NCI-H2196 treated with DMSO at 0.1 percent for 48 hours (cell line): ENCODE measurements around the gene AGBL4.

Experiments used
- DNase-seq: peaks from one replicate; lab custom pipeline; 2025; ENCODE audit not compliant: unreplicated experiment; lab: John Stamatoyannopoulos, UW

AGBL4 gene

DNA sequence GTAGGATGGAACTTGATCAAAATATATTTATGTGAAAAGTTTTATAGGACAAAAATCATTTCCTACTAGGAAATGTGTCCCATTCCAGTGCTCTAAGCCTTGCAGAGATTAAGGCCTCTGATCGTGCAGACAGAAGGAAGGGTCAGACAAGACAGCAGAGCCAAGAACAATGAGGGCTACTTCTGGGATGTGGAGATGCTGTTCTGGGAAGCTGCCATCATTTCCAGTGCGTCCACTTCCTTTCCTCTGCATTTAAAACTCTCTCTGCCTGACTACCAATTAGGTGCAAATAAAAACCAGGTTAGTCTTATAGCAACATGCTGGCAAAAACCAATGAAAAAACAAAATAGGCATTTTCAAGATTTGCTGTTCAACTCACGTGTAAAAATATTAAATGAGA, 1283.1 kb downstream of the AGBL4 start:
- no peak for DNase-seq

DNA sequence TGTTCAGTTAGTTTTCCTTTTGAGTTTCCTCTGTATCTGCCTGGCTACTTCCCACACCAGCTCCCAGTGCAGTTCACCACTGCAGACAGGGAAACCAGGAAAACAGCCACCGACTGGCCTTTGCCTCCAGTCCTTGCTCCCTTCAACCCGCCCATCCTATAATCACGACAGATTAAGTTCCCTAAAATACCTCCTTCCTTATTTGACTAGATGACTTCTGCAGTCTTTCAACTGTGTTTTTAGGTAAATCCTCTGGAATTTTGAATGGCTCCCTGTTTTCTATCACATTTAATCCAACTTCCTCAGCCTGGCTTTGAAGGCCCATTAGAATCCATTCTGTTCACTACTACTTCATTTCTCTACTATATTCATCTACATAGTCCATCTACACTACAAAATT, 1284.7 kb downstream of the AGBL4 start:
- no peak for DNase-seq

DNA sequence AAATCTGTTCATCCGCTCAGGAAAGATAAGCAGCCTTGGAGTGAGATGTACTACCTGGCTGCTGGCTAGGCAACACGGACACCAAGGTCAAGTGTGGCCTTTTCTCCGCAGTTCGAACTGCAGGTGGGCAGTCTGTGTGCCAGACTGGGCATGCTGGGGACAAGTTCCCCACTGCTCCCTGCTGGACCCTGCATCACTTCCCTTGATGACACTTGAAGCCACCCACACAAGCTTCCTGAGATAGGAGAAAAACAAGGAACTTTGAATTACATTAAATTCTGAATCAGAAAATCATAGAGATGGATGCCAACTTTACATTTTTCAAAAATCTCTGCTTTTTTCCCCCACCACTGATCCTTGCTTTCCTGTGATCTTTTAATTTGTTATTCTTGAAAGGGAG, 1285.4 kb downstream of the AGBL4 start:
- DNase-seq: no peak

DNA sequence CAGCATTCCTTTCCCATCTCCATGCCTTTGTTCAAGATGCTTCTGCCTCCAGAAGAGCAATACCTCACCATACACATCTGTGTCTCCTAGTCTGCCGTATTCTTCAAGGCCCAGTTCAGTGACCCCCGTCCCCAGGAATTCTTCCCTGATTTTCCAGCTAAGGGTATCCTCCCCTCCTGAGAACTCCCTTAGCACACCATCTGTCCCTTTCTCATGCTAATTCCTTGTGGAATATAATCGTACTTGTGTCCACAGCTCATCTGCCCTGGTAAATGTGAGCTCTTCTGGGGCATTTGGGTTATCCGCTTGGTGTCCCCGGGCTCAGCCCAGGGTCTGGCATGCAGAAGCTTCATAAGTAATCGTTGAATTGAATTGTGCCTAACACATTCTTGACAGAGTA, 1288.0 kb downstream of the AGBL4 start:
- no peak for DNase-seq

DNA sequence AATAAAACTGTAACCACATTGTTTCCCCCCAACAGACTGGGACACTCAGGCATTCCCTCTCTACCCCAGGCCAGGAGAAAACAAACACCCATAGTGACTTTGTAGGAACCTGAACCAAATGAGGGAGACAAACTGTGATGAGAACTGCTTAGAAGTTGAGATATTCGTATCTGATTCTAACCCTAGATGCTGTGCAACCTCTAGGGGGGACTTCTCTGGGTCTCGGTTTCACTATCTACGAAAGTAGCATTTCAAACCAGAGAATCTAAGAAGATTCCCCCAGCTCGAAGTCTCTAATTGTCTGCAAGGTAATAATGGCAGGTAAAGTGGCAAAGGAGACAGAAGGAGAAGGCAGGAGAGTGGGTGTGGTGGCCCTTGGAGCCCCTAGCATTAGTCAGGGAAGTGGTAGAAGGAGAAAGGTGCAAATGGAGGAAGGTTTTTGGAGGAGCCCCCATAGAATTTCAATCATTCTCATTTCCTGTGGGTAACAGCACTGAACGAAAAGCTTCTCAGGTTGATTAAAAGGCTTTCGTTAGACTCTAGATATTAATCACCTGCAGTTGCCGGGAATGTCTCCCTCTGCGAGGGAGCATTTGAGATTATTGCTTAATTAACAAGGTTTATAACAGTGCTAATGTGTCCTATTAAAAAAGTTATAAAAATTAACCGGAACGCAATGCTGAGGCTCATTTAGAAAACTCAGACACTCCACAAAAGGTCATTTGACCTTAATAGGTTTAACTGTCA, 1293.4 kb downstream of the AGBL4 start:
- no peak for DNase-seq

DNA sequence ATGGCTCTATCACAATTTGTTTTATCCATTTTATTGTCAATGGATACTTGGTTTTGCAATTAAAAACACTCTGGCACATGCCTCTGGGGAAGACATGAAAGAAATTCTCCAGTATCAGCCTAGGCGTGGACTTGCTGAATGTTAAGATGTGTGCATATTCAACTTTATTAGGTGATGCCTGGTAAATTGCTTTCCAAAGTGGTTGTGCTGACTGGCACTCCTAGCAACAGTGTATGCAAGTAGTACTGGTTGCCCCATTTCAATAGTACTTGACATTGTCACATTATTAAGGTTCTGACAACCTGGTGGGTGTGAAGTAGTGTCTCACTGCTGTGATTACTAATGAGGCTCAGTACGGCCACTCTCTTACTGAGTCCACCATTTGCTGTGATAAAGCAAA, 1295.2 kb downstream of the AGBL4 start:
- DNase-seq: no peak

DNA sequence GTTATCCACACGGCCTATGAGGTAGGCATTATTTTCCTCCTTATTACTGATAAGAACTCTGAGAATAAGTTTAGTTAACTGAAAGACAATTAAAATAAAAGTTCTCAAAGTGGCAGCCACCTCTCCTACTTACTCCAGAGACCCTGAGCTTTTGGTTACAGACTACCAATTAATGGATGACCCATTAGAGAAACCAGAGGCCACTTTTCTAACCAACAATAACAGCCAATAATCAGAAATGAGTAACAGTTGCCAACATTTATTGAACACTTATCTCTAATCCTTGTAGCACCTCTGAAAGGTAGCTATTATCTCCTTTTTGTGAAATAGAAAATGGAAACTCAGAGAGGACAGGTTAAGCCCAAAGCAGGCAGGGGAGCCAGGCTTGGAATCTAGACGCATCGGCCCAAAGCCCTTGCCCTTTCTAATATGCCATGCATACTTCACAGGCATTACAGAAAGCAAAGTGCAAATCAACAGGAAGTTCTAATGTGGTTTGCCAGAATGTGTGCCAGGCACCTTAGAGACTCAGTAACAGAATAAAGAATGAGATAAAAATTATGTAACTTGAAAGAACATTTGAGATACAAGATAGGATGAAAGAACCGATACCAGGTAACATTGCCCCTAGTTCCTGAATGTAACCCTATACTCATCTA, 1297.1 kb downstream of the AGBL4 start:
- no peak for DNase-seq

DNA sequence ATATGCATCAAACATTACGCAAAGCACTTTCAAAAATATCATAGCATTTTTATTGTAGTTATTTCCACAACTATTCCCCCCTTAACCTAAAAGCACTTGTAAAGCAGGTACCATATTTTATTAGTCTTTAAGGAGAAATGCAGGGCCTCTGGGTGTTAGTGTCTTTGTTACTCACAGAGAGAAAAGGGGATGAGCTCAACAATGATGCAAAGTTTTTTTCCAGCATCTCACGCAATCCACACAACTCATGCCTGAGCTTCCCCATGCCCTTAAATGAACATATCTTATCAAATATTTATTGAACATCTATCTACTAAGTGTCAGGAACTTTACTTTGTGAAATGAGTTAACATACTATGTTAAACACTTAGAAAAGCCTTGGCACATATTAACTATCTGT, 1297.6 kb downstream of the AGBL4 start:
- no peak for DNase-seq

DNA sequence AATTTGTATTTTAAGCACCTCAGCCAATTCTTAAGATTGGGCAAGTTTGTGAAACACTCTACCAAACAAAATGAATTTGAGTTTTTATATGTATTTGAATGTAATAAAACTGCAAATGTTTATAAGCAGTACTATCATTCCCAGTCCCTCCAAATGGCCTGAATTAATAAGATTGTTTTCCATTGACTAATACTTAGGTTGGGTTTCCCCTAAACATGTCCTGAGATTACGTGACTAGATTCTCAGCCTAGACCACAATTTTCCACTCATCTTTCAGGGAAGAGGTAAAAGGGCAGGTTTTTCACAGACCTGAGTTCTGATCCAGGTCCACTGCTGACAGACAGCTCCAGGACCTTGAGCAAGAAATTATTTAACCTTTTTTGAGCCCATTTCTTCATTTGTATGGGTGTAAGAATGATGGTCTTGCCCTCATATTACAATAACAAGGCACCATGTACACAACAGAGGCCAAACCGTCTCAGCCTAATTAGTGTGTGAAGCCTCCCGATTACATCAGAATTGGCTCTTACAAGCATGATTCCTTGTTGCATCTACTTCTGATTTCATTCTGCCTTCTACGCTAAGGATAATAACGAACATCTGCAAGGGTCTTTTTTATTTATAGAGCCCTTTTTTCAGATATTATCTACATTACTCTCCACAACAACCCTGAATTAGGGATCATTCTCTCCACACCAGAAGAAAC, 1298.3 kb downstream of the AGBL4 start:
- DNase-seq: no peak

DNA sequence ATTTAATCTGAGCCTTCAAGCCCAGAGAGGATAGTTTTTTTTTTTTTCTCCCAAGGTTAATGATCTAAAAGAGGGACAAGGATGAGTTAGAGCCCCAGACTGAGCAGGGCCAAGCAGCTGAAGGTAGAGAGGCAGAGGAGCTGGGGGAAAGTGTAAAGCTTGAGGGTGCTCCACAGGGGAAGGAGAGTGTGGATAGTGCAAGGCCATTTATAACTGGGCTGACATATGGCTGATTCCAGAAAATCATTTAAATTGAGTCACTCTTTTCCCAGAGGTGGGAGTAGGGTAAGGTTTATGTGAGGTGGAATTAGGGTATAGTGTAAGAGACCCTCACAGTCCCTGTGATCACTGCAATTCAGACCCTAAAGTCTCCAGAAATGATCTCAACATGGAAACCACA, 1302.8 kb downstream of the AGBL4 start:
- DNase-seq: no peak

DNA sequence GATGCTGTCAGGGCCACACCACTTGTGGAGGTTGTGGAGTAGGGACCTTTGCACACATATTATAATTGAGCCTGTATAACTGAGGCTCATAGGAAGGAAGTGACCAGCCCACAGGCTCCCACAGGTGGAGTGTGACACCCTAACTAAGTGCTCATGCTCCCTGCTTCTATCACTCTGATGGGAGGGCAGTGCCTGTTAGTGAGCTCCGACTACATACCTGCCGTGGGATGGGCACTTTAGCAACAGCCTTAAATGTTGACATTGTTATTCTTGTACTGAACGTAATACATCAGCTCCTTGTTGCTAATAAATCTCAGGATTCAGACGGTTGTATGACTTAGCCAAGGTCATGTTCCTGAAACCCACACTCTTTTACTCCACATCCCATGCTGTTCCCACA, 1305.0 kb downstream of the AGBL4 start:
- no peak for DNase-seq

DNA sequence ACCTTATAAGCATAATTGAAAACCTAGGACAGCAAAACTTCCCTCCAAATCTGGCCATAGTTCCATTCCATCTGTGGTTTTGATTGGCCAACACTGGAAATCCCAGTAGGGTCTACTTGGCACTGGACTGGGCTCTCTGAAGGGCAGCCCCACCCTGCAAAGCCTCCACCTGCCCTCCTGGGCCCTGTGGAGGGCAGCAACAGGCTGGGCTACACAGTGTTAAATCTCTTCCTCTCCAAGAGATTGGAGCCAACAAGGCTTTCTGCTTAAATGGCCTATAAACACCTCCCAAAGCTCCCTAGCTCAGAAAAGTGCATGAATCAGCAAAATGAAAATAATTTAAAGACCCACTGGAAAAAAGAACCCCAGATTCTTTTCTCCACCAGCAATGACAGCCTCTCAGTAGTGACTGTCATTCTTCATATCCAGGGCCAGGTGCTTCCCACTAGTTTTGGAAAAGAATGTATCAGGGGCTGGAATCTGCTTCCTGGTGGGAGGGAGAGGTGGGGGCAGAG, 1305.6 kb downstream of the AGBL4 start:
- no peak for DNase-seq

DNA sequence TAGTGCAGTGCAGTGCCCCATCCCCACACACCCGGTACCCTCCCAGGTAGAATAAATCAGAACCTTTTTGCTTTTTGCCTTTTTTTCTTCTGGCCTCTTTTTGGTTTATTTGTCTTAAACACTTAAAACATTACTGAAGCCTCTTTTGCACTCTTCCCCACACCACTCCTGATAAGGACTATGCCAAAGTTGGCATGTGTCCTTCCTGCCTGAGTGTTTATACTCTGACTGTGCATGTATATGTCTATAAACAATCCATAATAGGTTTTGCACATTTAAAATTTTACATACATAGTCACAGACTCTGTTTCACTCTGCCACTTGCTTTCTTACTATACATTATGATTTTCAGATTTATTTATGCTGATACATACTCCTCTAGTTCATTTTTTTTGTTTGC, 1306.7 kb downstream of the AGBL4 start:
- DNase-seq: no peak

DNA sequence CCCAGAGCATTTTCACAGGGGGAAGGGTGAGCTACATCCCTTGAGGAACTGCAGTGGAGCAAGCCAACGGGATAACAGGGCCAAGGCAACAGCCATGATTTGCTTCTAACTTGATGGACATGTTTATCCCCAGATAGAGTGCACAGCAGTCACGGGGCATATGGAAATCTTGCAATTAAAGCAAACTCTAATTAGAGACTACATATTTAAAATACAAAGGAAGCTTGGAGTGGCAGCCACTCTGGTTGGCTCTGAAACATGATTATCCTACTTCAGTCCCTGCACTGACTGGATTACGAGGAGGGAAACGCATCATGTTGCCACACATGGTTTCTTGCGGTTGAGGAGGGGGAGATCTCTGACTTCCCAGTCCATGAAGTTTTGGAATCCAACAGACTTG, 1307.8 kb downstream of the AGBL4 start:
- DNase-seq: no peak

DNA sequence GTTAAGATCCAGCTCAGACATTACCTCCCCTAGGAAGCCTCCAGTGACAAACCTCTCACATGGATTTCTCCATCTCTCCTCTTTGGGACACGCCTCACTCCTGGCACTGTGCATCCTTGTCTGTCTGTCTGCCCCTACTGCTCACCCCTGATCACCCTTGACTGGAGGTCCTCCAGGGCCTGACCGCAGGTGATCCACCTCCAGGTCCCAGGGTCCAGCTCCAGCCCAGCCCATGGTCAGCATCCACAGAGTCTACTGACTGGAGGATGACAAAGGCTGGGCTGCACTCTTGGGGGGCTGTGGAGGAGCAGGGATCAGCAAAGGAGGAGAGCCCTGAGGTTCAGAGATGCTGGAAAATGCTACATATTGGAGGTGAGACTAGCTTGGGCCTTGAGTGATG, 1312.8 kb downstream of the AGBL4 start:
- DNase-seq: no peak

DNA sequence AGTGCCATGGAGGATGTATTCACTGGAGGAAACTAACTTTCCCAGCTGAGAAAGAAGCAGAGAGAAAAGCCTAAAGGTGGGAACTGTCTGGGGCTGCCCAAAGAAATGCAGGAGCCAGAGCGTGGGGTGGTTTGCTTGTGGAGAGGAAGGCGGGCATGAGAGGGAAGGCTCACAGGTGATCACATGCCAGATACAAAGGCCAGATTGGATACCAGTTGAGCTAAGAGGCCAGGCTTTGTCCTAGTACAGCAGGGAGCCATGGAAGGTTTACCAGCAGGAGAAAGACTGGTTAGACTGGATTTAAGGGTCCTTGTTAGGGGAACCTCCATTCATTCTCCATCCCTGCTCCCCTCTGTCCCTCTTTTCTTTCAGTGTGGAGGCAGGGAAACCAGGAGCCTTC, 1313.4 kb downstream of the AGBL4 start:
- DNase-seq: no peak

DNA sequence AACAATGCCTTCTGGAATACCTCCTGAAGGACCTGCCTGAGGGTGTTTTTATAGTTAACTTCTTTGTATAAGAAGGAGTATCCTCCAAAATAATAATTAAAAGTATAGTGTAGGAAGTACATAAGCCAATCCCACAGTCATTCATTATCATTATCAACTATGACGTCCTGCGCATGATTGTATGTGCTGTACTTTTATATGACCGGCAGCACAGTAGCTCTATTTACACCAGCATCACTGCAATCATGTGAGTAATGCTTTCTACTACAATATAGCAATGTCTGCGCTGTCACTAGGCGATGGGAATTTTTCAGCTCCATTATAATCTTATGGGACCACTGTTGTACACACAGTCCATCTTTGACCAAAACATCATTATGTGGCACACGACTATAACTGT, 1319.0 kb downstream of the AGBL4 start:
- DNase-seq: no peak

DNA sequence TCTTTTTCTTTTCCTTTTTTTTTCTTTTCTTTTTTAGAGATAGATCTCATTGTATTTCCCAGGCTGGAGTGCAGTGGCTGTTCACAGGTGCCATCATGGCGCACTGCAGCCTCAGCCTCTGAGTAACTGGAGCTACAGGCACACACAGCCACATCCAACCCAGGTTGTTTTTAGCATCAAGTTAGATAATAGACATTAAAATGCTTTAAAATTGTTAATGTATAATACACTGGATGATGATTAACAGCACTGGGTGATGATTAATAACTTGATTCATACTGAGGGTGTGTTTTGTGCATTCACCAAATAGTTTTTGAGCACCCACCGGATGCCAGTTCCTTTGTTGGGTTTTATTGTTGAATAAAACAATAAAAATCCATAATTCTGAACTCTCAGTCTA, 1322.3 kb downstream of the AGBL4 start:
- no peak for DNase-seq

DNA sequence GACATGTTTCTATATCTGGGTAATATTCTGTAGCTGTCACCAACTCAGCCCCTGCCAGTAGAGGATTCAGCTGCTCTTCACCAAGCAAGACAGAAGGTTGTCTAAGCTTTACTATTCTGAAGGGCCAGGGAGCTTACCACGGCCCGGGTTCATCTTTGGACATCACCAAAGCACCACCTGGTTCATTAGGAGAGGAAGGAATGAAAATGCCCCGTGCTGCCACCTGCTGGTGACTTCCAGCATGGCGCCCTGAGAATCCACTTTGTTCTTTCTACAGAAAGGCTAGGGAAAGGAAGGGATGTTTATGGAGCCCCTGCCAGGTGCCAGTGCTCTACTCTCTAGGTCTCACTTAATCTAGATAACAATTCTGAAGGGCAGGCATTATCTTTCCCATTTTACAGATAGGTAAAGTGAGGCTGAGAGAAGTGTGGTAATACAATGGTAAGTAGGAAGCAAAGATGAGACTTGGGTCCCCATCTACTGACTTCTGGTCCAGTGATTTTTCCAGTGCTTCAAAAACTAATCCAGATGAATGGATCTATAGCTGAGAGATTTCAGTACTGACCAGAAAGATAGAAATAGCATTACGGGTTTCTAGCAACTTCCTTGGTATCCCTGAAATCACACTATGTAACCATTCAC, 1326.6 kb downstream of the AGBL4 start:
- DNase-seq: no peak

DNA sequence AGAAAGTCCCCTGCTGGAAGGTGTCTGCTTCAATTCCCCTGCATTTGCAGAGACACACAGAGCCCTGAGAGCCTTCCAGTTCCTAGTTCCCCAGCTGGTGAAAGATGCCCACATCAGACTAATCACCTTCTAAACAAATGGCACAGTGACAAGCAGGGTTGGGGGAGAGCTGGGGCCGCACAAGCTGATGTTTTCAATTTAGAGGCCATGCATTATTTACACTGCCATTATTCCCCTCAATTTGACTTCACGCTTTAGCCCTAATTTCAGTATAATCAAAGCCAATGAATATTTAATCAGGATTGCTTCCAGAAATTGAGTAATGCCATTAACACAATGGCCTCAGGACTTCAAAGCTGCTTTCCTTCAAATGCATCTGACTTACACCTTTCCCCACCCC, 1328.6 kb downstream of the AGBL4 start:
- DNase-seq: no peak

DNA sequence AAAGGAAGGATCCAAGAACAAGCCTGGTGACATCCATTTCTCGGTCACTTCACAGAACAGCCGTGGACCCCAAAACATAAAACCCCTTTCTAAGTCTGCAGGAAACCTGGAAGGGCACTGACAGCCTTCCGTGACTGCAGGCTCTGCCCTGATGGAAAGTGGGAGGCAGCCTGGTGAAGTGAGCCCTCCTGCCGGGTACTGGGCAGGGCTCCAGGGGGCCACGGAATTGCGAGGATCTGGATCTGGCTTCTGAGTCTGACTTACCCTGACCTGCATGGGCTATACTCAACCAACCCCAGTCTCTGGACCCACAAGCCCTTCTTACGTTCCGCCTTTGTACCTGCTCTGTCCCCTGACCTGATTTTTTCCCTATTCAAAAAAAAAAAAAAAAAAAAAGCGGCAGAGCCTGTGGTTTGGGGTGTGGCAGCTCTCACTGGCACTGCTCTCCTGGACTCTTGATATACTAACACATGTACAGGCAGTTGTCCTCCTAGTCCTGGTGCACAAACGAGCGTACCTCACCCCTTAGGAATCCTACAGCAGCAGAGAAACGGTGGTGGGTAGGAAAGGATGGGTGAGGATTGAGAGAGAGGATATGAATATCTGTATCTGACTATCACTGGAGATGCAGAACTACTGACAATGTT, 1330.0 kb downstream of the AGBL4 start:
- no peak for DNase-seq
